Fibroblast of lung (primary cell): ENCODE results near the gene RNLS. TPM values are rescaled to one million over a fixed set of nuclear protein-coding genes. Genes with fewer than 3 reads are reported as not detected.

Experiments used
- DNase-seq, 2 donors: peaks; one replicate each; pipeline versions ENCODE4 v3.0.0 to v3.0.0-alpha.2; 2010; ENCODE audit warnings: low read depth in 2 of 2
- H2AFZ ChIP-seq: 2 replicates; pipeline ENCODE4 v1.5.1; 2012; ENCODE audit warnings: low read length, control low read depth, inconsistent platforms
- H3K27ac ChIP-seq: 2 replicates; pipeline ENCODE4 v1.5.1; 2011; ENCODE audit warnings: low read length, control low read depth; ENCODE audit not compliant: insufficient read depth
- H3K27me3 ChIP-seq: 2 replicates; pipeline ENCODE4 v1.5.1; 2011; ENCODE audit warnings: mild to moderate bottlenecking, low read length; ENCODE audit not compliant: control insufficient read depth, insufficient read depth
- H3K36me3 ChIP-seq: 2 replicates; pipeline ENCODE4 v1.5.1; 2011; ENCODE audit warnings: low read length; ENCODE audit not compliant: control insufficient read depth, insufficient read depth
- H3K4me1 ChIP-seq: 2 replicates; pipeline ENCODE4 v1.5.1; 2011; ENCODE audit warnings: low read length; ENCODE audit not compliant: control insufficient read depth, insufficient read depth; ENCODE audit errors: extremely low read depth
- H3K4me2 ChIP-seq: 2 replicates; pipeline ENCODE4 v1.5.1; 2011; ENCODE audit warnings: low read length, control low read depth; ENCODE audit not compliant: insufficient read depth; ENCODE audit errors: extremely low read depth
- H3K4me3 ChIP-seq, 4 experiments: fragments of 200-600 bp in 1 of 4; sonication (generic) in 1 of 4; replicated peaks in 1 of 4; 2 replicates each; pipeline ENCODE4 v1.5.1; 2011 to 2016; ENCODE audit warnings: low read length in 4 of 4, low read depth in 3 of 4, mild to moderate bottlenecking in 3 of 4, control low read depth in 2 of 4, inconsistent platforms in 1 of 4, mixed read lengths in 1 of 4; ENCODE audit not compliant: insufficient read depth in 1 of 4; ENCODE audit errors: control extremely low read depth in 1 of 4
- H3K79me2 ChIP-seq: 2 replicates; pipeline ENCODE4 v1.5.1; 2012; ENCODE audit warnings: mild to moderate bottlenecking, low read length, inconsistent platforms; ENCODE audit not compliant: control insufficient read depth, insufficient read depth
- H3K9ac ChIP-seq: 2 replicates; pipeline ENCODE4 v1.5.1; 2011; ENCODE audit warnings: mild to moderate bottlenecking, low read length, control low read depth; ENCODE audit not compliant: insufficient read depth
- H3K9me3 ChIP-seq: 2 replicates; pipeline ENCODE4 v1.5.1; 2012; ENCODE audit warnings: low read depth, low read length; ENCODE audit not compliant: control insufficient read depth, insufficient read depth
- H4K20me1 ChIP-seq: 2 replicates; pipeline ENCODE4 v1.5.1; 2011; ENCODE audit warnings: low read length; ENCODE audit not compliant: control insufficient read depth, insufficient read depth; ENCODE audit errors: extremely low read depth
- CTCF ChIP-seq, 2 donors: IDR thresholded peaks in 1 of 2; conservative IDR thresholded peaks in 1 of 2; 1 replicate in 1 of 2; 2 replicates in 1 of 2; pipeline ENCODE4 v1.5.1; 2011 to 2012; ENCODE audit warnings: low read length in 2 of 2, control low read depth in 1 of 2, inconsistent platforms in 1 of 2, low read depth in 1 of 2, mild to moderate bottlenecking in 1 of 2
- EZH2 ChIP-seq: IDR thresholded peaks from 2 replicates; pipeline ENCODE4 v1.5.1; 2012; ENCODE audit warnings: low read length, control low read depth, mild to moderate bottlenecking; ENCODE audit errors: missing control alignments
- polyA plus RNA-seq, 2 donors: library from polyadenylated mRNA; depleted of rRNA in 1 of 2; stranded (reverse) in 1 of 2; unstranded in 1 of 2; fragments of >200 nt; gene quantifications; 2 replicates each; pipeline ENCODE4 v1.2.1, GENCODE V29; 2011 to 2012; ENCODE audit warnings: missing spikeins in 1 of 2
- total RNA-seq: library from RNA; depleted of rRNA; stranded (reverse); fragments of >200 nt; gene quantifications from 2 replicates; pipeline ENCODE4 v1.2.1, GENCODE V29; 2014

The RNLS gene
- total and polyA plus RNA-seq, 2 donors (not counting 1 experiment from before 2014, with no cell fraction given), result 16.5 to 18.4 TPM

DNA sequence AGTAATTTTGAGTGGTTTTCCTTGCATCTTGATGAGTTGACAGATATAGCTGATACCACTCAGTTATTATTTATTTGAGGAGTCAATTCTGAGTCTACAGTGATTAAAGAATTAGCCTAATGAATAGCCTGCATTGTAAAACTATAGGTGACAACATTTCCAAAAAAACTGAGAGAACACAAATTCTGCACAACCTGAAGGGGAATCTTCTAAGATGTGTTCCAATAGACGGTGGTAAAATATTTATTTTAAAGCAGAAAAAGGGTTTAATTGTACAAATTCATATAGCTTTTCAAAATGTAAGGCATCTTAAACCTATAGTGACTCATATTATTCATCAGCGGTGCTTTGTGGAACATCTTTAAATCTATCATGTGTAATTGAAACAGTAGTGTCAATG, 200.4 kb downstream of the RNLS start:
- no peak overlapping the region for H2AFZ ChIP-seq
- no peak overlapping the region for H3K4me2 ChIP-seq
- H3K27ac ChIP-seq, result no peak overlapping the region
- peaks cover 5% of the 10 kb centered on the region for H3K4me1 ChIP-seq
- DNase-seq, result no peak
- no peaks in the 10 kb centered on the region for H3K36me3 ChIP-seq
- TF ChIP-seq CTCF (conservative IDR thresholded peaks at IDR 0.05 in 1 of 2, IDR thresholded peaks at IDR 0.05 in 1 of 2; ENCODE audit: low read depth in 1 of 2, low read length in 2 of 2) (no peak), EZH2 (no peak)
- H3K9ac ChIP-seq, result no peak overlapping the region
- H3K79me2 ChIP-seq, result no peaks in the 10 kb centered on the region
- no peaks in the 10 kb centered on the region for H3K27me3 ChIP-seq
- no peak overlapping the region for H3K4me3 ChIP-seq
- no peaks in the 10 kb centered on the region for H4K20me1 ChIP-seq
- H3K9me3 ChIP-seq, result no peaks in the 10 kb centered on the region

DNA sequence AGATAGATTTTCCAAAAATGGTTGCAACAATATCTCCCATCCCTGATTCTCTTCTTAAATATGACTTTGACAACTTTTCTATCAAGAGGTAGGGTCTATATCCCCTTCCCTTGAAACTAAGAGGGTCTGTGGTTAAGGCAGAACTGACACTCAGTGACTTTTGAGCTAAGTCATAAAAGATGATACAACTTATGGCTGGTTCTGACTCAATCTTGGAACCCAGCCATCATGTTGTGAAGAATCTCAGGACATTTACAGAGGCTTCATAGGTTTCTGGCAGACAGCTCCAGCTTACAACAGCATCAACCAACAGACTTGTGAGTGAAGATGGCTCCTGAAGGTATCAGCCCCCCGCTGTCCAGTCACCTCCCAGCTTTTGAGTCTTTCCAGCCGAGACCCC, 203.5 kb downstream of the RNLS start:
- no peaks in the 10 kb centered on the region for H3K4me1 ChIP-seq
- H3K27ac ChIP-seq, result no peak overlapping the region
- no peaks in the 10 kb centered on the region for H4K20me1 ChIP-seq
- H3K79me2 ChIP-seq, result no peaks in the 10 kb centered on the region
- H3K4me3 ChIP-seq, result no peak overlapping the region
- no peaks in the 10 kb centered on the region for H3K27me3 ChIP-seq
- no peaks in the 10 kb centered on the region for H3K36me3 ChIP-seq
- peak; percentile 63 to 65 for DNase-seq
- no peak overlapping the region for H3K4me2 ChIP-seq
- no peak overlapping the region for H3K9ac ChIP-seq
- no peak overlapping the region for H2AFZ ChIP-seq
- TF ChIP-seq CTCF (conservative IDR thresholded peaks at IDR 0.05 in 1 of 2, IDR thresholded peaks at IDR 0.05 in 1 of 2; ENCODE audit: low read depth in 1 of 2, low read length in 2 of 2) (no peak), EZH2 (no peak)
- no peaks in the 10 kb centered on the region for H3K9me3 ChIP-seq

- H3K36me3 ChIP-seq, result no peaks in the 10 kb centered on the region
- no peak overlapping the region for H3K27ac ChIP-seq
- DNase-seq, result no peak
- H3K4me2 ChIP-seq, result no peak overlapping the region
- TF ChIP-seq CTCF (conservative IDR thresholded peaks at IDR 0.05 in 1 of 2, IDR thresholded peaks at IDR 0.05 in 1 of 2; ENCODE audit: low read depth in 1 of 2, low read length in 2 of 2), result no peak
- no peaks in the 10 kb centered on the region for H3K4me1 ChIP-seq
- no peaks in the 10 kb centered on the region for H3K27me3 ChIP-seq
- no peaks in the 10 kb centered on the region for H3K9me3 ChIP-seq
- no peak overlapping the region for H2AFZ ChIP-seq
- no peaks in the 10 kb centered on the region for H3K79me2 ChIP-seq
- H3K4me3 ChIP-seq, result no peak overlapping the region
- H3K9ac ChIP-seq, result no peak overlapping the region
- H4K20me1 ChIP-seq, result no peaks in the 10 kb centered on the region
These were observed 205.6 kb downstream of the RNLS start for GRCh38 chr10:88377510-88377909.
